GM12873 (cell line): ENCODE data around the gene SULT2B1.

Experiments used
- CTCF ChIP-seq: IDR thresholded peaks from 2 replicates; pipeline ENCODE4 v1.5.1; 2012; ENCODE audit warnings: low read depth, mild to moderate bottlenecking, moderate library complexity, low read length, control low read depth; ENCODE audit not compliant: insufficient read depth; ENCODE audit errors: missing control alignments

Gene SULT2B1

DNA sequence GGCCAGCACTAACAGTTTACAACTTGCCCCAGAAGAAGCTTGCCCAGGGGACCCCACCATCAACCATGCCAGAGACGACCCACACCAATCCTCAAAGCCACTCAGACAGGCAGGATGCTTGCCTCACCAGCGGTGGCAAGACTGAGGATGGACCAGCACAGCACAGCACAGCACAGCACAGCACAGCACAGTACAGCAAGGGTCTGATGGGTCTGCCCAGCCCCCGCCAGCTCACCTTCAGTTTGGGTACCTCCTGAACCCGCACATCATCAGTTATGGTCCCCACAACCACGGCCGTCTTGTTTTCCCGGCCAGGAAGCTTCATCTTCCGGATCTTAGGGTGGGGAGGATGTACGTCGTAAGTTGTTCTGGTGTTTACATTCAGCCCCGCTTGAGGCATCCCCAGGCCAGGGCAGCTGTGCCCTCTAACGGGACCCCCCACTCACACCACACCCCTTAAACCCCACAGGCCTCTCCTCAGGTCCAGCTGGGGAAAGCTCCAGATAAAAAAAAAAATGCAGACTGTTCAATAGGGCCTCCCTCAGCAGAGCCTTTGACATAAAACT lies 64.6 kb downstream of the SULT2B1 start:
- no peak for TF ChIP-seq CTCF

- TF ChIP-seq CTCF = no peak
These were observed 65.4 kb downstream of the SULT2B1 start for GRCh38 chr19:48617146-48617937.

- no peak for TF ChIP-seq CTCF
These were observed 66.4 kb downstream of the SULT2B1 start for GRCh38 chr19:48618278-48618915.

GRCh38 chr19:48618916-48619691 lies 67.1 kb downstream of the SULT2B1 start, which contains the start of the genes RPL18 and SPHK2:
TSS of gene RPL18 (minus strand) at chr19:48619178. CDS start at chr19:48619143, 35 bp downstream.
TSS of gene SPHK2 (plus strand) at chr19:48619506. CDS start at chr19:48620515, 1,009 bp downstream.
- TF ChIP-seq CTCF = no peak

DNA sequence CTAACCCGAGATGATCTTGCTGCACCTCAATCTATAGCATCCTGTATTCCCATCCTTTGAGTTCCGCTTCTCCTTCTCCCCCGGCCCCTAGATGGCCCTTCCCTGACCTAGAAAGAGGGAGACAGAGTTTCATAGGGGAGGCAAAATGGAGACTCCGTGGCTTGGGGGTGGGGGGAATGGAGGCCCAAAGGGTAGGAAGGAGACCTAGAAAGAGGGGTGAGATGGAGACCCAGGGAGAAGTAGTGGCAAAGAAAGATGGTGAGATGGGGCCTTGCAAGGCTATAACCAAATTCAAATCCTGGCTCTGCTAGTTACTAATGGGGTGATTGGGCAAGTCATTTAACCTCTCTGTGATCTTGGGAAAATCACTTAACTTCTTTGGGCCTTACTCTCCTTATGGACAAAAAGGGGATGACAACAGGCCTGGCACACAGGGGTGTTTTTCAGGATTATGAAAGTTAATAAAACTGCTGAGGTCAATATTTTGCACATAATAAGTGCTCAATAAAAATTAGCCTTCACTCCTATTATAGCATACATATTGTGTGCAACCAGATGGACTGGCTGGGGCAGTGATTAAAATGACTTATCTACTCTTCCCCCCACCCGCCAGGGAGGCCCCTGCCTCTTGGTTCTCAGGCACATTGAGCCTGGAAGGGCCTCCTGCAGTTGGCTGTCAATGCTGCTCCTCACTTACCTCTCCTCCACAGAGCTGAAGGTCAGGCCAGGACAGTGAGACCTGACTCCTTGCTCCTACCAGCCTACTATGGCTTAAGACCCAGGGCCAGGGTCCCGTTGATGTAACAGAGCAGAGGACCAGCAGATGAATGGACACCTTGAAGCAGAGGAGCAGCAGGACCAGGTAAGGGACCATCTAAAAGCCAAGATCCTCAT lies 68.0 kb downstream of the SULT2B1 start:
- no peak for TF ChIP-seq CTCF

DNA sequence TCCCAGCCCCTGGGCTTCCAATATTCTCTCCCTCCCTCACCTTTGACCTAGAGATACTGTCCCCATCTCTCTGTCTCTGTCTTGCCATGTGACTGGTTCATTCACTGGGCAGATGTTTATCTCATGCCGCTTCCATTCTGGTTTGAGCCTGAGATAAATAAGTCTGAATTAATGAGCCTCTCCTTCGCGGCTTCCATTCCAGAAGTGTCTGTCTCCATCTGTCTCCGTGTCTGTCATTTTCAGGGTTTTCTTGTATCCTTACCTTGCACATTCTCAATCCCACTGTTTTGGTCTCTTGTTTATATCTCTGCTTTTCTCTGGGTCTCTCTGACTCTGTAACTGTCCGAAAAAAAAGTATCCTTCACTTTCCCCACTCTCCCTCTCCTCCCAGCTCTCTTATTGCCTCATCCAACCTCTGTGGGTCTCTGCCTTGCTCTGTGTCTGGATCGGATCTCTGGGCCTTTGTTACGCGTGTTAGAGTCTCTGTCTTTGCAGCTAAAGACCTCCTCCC lies 71.6 kb downstream of the SULT2B1 start:
- no peak for TF ChIP-seq CTCF
